HTR-8/SVneo (cell line): ENCODE measurements around the gene RNF152.

Experiments
- DNase-seq: peaks from one replicate; pipeline ENCODE4 v3.0.0; 2011; ENCODE audit warnings: low spot score, mixed read lengths; ENCODE audit not compliant: insufficient read length
- FAIRE-seq: peaks from 2 replicates; lab custom pipeline; 2011; peaks lifted over from hg19 to GRCh38; lab: Jason Lieb, UNC

RNF152 gene

DNA sequence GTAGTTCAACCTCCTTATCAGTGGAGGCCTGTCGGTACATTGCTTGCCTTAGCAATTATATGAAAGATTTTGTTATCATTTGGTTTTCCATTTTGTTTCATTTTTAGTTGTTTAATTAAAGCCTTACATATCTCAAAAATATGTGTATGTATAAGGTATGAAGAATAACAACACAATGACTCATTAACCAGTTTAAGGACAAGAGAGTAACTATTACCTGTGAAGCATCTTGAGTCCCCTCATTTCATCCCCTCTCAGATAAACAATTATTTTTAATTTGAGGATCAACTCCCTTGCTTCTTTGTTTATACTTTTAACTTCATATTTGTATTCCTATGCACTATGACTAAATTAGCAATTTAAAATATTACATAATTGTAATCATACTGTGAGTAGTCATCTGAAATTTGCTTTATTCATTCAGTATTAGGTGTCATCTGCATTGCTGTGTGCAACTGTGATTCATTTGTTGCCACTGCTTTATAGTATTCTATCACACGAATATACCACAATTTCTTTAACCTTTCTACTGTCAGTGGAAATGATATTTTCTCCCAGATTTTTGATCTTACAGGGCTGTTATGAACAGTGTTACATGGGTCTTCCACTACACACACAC lies 126.4 kb downstream of the RNF152 start:
- DNase-seq (no peak), FAIRE-seq (no peak)

DNA sequence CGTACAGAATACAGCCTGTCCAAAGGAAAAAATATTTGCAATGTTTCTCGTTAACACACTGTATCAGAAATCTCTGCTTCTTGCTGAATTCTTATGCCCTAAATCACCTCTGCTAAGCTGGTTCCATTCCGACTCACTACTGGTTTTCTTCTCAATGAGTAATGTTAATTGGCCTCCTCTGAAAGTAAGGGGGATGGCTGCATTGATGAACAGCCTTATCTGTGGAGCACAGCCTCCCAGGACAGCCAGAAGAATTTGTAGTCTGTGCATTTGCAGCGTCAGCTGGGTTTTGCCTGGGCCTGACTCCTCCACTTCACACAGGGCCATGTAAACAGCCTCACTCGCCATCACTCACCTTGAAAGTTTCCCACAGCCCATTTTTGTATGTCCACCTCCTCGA lies 127.7 kb downstream of the RNF152 start:
- FAIRE-seq: no peak
- DNase-seq: no peak

DNA sequence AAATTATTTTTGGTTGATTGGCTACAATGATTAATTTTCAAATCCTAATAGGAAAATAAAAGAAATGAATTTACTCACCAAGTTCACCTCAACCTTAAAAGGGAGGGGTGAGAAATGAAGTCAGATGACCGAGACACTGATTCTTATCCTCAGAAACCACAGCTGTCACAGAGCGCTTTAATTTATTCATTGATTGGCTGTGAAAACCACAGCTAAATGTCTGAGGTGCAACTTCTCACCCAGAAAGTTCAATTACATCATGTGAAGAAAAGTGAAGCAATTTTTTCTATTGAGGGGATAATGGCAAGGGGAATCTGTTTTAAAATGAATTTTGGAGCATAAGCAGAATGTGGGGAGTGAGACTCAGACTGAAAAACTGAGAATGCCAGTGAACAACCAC lies 128.4 kb downstream of the RNF152 start:
- no peak for DNase-seq

DNA sequence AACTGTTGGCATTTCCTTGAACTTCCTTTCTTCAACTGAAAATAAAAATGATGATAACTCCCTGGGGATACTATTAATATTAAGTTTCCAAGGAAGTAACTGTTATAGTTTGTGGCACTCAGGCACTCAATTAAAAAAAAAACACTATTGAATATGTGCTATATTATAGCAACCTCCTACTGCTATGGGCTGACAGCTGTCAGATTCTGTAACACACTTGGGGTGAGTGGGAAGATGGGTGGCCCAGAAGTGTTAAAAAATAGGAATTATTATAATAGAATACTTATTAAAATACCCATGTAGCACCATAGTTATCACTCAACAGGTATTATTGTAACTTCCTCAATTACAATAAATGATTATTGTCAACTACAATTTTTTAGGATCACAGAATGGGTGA lies 130.9 kb downstream of the RNF152 start:
- no peak for DNase-seq
- no peak for FAIRE-seq

More for the DNA sequence above, 128.4 kb downstream of the RNF152 start:
- FAIRE-seq: no peak
